ENCODE measurements around the gene MYO9B.
A peak's percentile ranks its signal among the peaks of the same experiment; 100 is the strongest.

MYO9B gene

DNA sequence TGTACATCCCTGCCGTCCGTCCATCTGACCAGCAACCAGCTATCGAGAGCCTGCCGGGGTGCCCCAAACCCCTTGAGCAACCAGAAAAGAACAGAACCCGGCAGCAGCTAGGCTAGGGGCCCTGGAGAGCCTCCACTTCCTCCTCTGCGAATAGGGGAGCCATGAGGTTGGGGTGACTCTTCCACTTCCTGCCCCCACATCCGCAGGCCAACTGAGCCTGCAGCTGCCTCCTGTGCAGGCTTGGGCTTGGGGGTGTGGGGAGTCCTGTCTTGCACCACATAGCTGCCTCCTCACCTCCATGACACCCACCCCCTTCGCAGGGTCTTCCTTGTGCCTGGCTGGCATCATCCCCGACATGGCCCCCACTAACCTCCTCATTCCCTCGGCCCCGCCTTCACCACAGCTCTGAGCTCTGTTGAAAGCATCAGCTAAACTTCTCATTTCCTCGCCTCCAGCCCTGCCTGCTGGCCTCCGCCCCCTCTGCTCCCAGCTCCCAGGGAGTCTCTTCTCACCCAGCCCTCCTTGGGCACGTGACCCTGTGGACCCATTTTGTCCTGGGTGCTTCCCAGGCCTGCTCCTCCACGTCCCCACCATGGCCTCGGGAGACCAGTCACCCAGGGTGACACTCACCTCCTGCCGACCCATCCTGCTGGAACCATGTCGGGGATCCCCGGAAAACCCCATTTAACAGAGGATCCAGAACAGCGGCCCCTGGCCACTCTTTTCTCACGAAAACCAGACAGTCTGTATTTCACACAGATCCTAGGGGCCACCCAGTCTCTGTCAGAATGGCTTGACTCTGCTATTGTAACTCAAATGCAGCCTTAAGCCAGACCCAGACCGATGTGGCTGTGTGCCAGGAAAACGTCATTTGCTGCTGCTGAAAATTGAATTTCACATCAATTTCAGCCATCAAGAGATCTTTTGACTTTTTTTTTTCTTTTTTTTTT is 50.4 kb downstream of the MYO9B start:
- no peak for DNase-seq (ENCODE audit: low read depth)
- no peak overlapping the region for H3K4me3 ChIP-seq (ENCODE audit: low read length)
- TF ChIP-seq, protein P1, sequence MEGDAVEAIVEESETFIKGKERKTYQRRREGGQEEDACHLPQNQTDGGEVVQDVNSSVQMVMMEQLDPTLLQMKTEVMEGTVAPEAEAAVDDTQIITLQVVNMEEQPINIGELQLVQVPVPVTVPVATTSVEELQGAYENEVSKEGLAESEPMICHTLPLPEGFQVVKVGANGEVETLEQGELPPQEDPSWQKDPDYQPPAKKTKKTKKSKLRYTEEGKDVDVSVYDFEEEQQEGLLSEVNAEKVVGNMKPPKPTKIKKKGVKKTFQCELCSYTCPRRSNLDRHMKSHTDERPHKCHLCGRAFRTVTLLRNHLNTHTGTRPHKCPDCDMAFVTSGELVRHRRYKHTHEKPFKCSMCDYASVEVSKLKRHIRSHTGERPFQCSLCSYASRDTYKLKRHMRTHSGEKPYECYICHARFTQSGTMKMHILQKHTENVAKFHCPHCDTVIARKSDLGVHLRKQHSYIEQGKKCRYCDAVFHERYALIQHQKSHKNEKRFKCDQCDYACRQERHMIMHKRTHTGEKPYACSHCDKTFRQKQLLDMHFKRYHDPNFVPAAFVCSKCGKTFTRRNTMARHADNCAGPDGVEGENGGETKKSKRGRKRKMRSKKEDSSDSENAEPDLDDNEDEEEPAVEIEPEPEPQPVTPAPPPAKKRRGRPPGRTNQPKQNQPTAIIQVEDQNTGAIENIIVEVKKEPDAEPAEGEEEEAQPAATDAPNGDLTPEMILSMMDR (conservative IDR thresholded peaks at IDR 0.05; ENCODE audit: low read depth, low read length), result no peak

DNA sequence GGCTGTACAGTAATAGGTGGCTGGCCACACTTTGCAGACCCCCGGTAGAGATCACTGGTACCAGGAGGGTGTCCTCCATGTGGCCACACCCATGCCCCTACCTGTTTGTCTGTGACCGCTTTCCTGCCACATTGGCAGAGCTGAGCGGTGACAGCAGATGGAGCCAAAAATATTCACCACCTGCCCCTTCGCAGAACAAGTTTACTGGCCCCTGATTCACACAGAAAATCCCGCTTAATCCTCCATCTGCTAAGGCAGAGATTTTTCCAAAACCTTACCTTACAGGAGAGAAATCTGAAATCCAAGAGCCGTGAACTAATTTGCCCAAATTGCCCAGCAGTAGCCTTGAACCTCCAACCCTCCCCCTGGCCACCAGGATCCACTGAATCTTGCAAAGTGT is 52.1 kb downstream of the MYO9B start:
- TF ChIP-seq, protein P1 (conservative IDR thresholded peaks at IDR 0.05; ENCODE audit: low read depth, low read length), result no peak
- DNase-seq (ENCODE audit: low read depth), result no peak
- no peak overlapping the region for H3K4me3 ChIP-seq (ENCODE audit: low read length)

DNA sequence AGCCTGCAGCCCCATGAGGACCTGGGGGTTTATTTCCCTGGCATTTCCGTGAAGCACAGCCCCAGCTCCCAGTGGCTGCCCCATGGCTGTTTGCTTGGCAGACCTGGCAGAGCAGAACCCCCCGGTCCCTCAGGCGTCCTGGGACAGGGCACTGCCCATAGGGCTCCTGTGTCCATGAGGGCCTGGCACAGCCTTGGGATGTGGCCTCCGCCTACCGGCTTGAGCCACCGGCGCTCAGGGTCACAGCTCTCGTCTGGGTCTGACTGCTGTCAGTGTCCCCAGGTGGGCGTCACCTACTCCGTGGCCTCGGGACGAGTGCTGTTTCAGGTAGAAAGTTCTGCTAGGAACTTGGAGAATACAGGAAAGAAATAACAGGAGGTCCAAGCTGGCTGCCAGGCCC is 52.8 kb downstream of the MYO9B start:
- no peak for DNase-seq (ENCODE audit: low read depth)
- TF ChIP-seq, protein P1 (conservative IDR thresholded peaks at IDR 0.05; ENCODE audit: low read depth, low read length), result no peak
- H3K4me3 ChIP-seq (ENCODE audit: low read length), result no peak overlapping the region

DNA sequence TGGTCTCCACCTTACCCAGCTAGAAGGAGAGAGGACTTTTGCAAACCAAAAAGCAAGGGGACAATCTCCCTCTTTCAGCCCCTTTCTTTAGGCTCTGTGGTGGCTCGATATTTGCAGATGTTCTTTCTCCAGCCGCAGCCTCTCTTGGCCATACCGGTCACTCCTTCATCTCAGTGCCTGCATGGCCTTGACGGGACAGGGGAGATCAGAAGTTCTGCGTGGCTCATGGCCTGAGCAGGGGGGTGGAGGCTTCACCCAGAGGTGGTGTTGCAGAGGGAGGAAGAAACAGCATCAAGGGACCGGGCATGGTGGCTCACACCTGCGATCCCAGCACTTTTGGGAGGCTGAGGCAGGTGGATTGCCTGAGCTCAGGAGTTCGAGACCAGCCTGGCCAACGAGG is 53.2 kb downstream of the MYO9B start:
- DNase-seq (ENCODE audit: low read depth), result no peak
- no peak overlapping the region for H3K4me3 ChIP-seq (ENCODE audit: low read length)
- TF ChIP-seq, protein P1 (conservative IDR thresholded peaks at IDR 0.05; ENCODE audit: low read depth, low read length), result no peak

DNA sequence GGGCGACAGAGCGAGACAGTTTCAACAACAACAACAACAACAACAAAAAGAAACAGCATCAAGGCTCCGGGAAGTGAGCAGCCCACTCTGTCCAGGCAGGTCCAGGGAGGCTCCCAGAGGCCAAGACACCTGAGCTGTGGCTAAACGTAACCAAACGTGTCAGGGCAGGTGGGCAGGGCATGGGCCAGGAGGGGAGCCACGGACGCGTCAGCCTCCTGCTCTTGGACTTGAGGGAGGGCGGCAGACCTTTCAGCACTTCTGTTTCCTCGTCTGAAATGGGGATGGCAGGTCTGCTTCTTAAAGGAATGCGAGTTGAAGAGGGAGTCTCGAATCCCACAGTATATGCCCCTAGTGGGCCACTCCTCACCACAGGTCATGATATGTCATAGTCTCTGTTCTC is 53.8 kb downstream of the MYO9B start:
- no peak overlapping the region for H3K4me3 ChIP-seq (ENCODE audit: low read length)
- TF ChIP-seq, protein P1 (conservative IDR thresholded peaks at IDR 0.05; ENCODE audit: low read depth, low read length), result no peak
- DNase-seq (ENCODE audit: low read depth), result no peak

DNA sequence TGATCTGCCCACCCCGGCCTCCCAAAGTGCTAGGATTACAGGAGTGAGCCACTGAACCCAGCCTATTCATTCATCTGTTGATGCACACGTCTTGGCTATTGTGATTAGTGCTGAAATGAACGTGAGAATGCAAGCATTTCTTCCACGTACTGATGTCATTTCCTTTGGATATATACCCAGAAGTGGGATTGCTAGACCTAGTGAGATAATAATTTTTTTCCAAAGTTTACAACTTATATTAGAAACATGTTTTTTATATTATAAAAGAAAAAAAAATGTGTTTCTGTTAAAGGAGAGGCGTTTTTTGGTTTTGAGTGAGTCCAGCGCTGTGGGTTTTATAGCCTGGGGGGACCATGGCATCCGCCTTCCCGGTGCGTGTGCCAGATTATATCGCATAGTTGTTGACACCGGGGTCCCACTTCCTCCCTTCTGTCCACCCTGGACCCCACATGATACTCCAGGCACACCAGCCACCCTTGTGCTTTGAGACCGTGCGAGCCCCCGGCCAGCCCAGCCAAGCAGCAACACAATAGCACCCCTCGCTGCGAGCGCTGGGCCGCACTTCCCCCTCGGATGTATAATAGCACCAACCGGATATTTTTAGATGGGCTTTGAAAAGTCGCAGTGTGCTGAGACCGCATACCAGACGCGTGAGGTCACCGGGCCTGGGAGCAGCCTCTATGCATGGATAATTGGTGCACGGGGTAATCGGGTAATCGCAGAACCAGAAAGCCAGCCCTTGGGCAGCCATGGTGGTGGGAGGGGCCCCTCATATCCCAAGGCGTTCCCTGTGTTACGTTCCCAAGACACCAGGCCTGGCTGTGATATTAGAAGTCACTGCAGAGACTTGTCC is 59.6 kb downstream of the MYO9B start:
- DNase-seq (ENCODE audit: low read depth), result peak; percentile 94

More for the DNA sequence above, 59.6 kb downstream of the MYO9B start:
- TF ChIP-seq, protein P1 (conservative IDR thresholded peaks at IDR 0.05; ENCODE audit: low read depth, low read length), result peak; percentile 26
- peak overlapping the region; percentile 37 for H3K4me3 ChIP-seq (ENCODE audit: low read length)

All from retinal pigment epithelial cell (primary cell).